Natural killer cell (primary cell): ENCODE measurements around the gene PGAM4. TPM values are rescaled to one million over a fixed set of nuclear protein-coding genes. Genes with fewer than 3 reads are reported as not detected.

ENCODE experiments used
- ATAC-seq, 3 donors: fragments of 150-1000 bp in 2 of 3; fragments of 200-7000 bp in 1 of 3; cut with Tn5 transposase; 1 replicate in 1 of 3; 2 replicates in 2 of 3; pipeline ENCODE4 v1.10.0; 2021; ENCODE audit warnings: mild to moderate bottlenecking in 2 of 3, moderate library complexity in 2 of 3
- DNase-seq, 2 donors: peaks; one replicate each; pipeline versions ENCODE4 v3.0.0 to v3.0.0-alpha.2; 2013 to 2021; ENCODE audit warnings: mixed read lengths in 1 of 2
- H3K27ac ChIP-seq: one replicate; pipeline ENCODE4 v1.5.1; 2013; ENCODE audit warnings: mild to moderate bottlenecking, low read length
- H3K27me3 ChIP-seq: one replicate; pipeline ENCODE4 v1.6.1; 2013; ENCODE audit warnings: low read length; ENCODE audit not compliant: control insufficient read depth, insufficient read depth
- H3K36me3 ChIP-seq: one replicate; pipeline ENCODE4 v1.6.1; 2013; ENCODE audit warnings: low read length; ENCODE audit not compliant: control insufficient read depth, insufficient read depth
- H3K4me1 ChIP-seq: one replicate; pipeline ENCODE4 v1.6.1; 2013; ENCODE audit warnings: low read length; ENCODE audit not compliant: control insufficient read depth, insufficient read depth
- H3K4me3 ChIP-seq: one replicate; pipeline ENCODE4 v1.5.1; 2013; ENCODE audit warnings: low read length
- H3K9me3 ChIP-seq: one replicate; pipeline ENCODE4 v1.6.1; 2013; ENCODE audit warnings: low read length; ENCODE audit not compliant: control insufficient read depth, insufficient read depth
- H3K27ac Mint-ChIP-seq, 2 donors: one replicate each; pipeline ENCODE4 v1.8.0; 2022; ENCODE audit warnings: mild to moderate bottlenecking in 2 of 2, mixed read lengths in 2 of 2, moderate library complexity in 1 of 2
- H3K27me3 Mint-ChIP-seq, 2 donors: one replicate each; pipeline ENCODE4 v1.8.0; 2022; ENCODE audit warnings: low read depth in 2 of 2, mixed read lengths in 2 of 2
- H3K36me3 Mint-ChIP-seq: one replicate; pipeline ENCODE4 v1.8.0; 2022; ENCODE audit warnings: mixed read lengths
- H3K4me1 Mint-ChIP-seq, 2 donors: one replicate each; pipeline ENCODE4 v1.8.0; 2022; ENCODE audit warnings: mixed read lengths in 2 of 2
- H3K4me3 Mint-ChIP-seq: one replicate; pipeline ENCODE4 v1.8.0; 2022; ENCODE audit warnings: mild to moderate bottlenecking, moderate library complexity, mixed read lengths
- H3K9me3 Mint-ChIP-seq, 2 donors: one replicate each; pipeline ENCODE4 v1.8.0; 2022; ENCODE audit warnings: mixed read lengths in 2 of 2
- WGBS: methylation state at CpG from one replicate; pipeline ENCODE4 v1.1.7; 2013; ENCODE audit warnings: missing lambda C conversion rate; ENCODE audit not compliant: insufficient coverage; 5-methylcytosine and 5-hydroxymethylcytosine counted together
- intact Hi-C: fragments of 100-400 bp; cut with micrococcal nuclease; formaldehyde crosslinking; loops from one replicate; pipeline ENCODE4 v1.14.2; 2022
- total RNA-seq, 4 donors: library from RNA; stranded (reverse); fragments of 120-200 nt in 1 of 4; gene quantifications; one replicate each; pipeline versions ENCODE4 v1.2.3 to v1.2.4, GENCODE V29; 2013 to 2022
- TF ChIP-seq, protein P1 (sequence below): fragments of 200-600 bp; IDR thresholded peaks from one replicate; pipeline ENCODE4 v1.8.0; 2022; ENCODE audit warnings: antibody characterized with exemption

Gene PGAM4
- total RNA-seq, 3 donors from 2014 or later (not counting 1 experiment from before 2014, with no cell fraction given): not detected

DNA sequence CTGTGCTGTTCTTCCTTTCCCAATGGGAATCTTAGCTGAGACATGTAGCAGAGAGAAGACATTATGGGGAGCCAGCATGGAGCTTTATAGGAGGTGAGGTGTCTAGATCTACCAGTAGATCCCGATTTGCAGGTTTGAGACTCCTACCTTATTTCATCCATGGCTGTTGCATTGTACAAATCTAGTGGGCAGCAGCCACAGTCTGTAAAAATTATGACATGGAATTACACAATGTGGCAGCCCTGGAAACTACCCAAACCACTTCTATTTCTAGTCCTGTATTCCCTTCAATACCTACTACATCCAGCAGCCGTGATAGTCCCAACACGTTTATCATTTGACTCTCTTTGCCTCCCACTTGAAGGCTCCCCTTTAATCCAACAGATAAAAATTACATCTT lies 50.9 kb downstream of the PGAM4 start:
- H3K36me3 ChIP-seq: no peaks in the 10 kb centered on the region
- TF ChIP-seq, protein P1, sequence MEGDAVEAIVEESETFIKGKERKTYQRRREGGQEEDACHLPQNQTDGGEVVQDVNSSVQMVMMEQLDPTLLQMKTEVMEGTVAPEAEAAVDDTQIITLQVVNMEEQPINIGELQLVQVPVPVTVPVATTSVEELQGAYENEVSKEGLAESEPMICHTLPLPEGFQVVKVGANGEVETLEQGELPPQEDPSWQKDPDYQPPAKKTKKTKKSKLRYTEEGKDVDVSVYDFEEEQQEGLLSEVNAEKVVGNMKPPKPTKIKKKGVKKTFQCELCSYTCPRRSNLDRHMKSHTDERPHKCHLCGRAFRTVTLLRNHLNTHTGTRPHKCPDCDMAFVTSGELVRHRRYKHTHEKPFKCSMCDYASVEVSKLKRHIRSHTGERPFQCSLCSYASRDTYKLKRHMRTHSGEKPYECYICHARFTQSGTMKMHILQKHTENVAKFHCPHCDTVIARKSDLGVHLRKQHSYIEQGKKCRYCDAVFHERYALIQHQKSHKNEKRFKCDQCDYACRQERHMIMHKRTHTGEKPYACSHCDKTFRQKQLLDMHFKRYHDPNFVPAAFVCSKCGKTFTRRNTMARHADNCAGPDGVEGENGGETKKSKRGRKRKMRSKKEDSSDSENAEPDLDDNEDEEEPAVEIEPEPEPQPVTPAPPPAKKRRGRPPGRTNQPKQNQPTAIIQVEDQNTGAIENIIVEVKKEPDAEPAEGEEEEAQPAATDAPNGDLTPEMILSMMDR: no peak
- ATAC-seq (no peak), DNase-seq (no peak)
- no peaks in the 10 kb centered on the region for H3K9me3 ChIP-seq
- intact Hi-C loops: no loop called here
- H3K9me3 Mint-ChIP-seq: no peaks in the 10 kb centered on the region
- H3K4me1 Mint-ChIP-seq: peaks cover 23 to 34% of the 10 kb centered on the region in 2 donors
- 56% methylated on average over 1 of the region's 3 CpGs for WGBS
- H3K27me3 Mint-ChIP-seq: no peaks in the 10 kb centered on the region
- H3K27me3 ChIP-seq: no peaks in the 10 kb centered on the region
- no peak overlapping the region for H3K27ac ChIP-seq
- H3K4me3 ChIP-seq: no peak overlapping the region
- H3K36me3 Mint-ChIP-seq: no peaks in the 10 kb centered on the region
- H3K4me1 ChIP-seq: peaks cover 8% of the 10 kb centered on the region
- peak overlapping the region; percentile 84 for H3K27ac Mint-ChIP-seq
- H3K4me3 Mint-ChIP-seq: peak overlapping the region; percentile 42

Other genes with a start within 250 kb of the PGAM4 start
- gene ATRX, start 183.4 kb downstream of the PGAM4 start, total RNA-seq: 100 to 1,000 TPM; 136 to 162 (median 159) TPM
- 10 to 100 TPM; 46.7 to 59.5 (median 51.8) TPM for gene MAGT1, start 74.2 kb downstream of the PGAM4 start, total RNA-seq
- 100 to 1,000 TPM; 133 to 168 (median 136) TPM for gene COX7B, start 70.2 kb downstream of the PGAM4 start, total RNA-seq
- 10 to 100 TPM; 18.8 to 24.3 (median 21.5) TPM for gene ATP7A, start 58.9 kb downstream of the PGAM4 start, total RNA-seq
- gene PGK1, start 134.6 kb upstream of the PGAM4 start, total RNA-seq: 100 to 1,000 TPM; 200 to 205 (median 203) TPM
- gene TAF9B, start 170.0 kb upstream of the PGAM4 start, total RNA-seq: 1 to 10 TPM; 5.6 to 6.8 (median 6.1) TPM